ENCODE results near the gene PDIK1L.

Gene PDIK1L

DNA sequence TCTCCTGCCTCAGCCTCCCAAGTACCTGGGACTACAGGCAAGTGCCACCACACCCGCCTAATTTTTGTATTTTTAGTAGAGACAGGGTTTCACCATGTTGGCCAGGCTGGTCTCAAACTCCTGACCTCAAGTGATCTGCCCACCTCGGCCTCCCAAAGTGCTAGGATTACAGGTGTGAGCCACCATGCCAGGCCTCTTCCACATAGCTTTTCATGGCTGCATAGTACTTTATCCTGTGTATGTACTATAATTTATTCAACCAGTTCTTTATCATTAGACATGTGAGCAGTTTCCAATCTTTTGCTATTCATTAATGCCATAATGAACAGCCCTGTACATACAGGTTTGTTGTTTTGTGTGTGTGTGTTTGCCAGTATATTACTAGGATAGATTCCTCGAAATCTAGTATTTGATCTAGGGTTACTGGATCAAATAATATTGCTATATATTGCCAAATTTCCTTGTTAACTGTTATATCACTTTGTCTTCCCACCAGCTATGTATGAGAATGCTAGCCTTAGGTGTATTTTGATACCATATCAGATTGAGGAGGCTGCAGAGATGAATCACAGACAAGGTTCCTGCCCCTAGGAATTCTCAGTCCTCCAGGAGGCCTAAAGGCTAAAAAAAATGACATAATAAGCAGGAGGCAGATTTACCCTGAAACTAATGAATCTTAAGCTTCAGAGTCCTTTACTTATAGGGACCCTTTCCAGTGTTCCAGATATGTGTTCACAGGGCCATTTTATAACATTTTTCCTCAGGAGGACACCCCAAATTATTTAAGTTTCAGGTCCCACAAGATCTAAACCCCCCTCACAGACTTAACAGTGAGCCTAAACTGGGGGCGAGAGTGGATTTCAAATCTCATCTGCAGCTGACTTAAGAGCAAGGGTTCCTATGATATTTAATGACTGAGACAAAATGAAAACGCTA, 2.1 kb upstream of the PDIK1L start:
- TF ChIP-seq, protein P1, sequence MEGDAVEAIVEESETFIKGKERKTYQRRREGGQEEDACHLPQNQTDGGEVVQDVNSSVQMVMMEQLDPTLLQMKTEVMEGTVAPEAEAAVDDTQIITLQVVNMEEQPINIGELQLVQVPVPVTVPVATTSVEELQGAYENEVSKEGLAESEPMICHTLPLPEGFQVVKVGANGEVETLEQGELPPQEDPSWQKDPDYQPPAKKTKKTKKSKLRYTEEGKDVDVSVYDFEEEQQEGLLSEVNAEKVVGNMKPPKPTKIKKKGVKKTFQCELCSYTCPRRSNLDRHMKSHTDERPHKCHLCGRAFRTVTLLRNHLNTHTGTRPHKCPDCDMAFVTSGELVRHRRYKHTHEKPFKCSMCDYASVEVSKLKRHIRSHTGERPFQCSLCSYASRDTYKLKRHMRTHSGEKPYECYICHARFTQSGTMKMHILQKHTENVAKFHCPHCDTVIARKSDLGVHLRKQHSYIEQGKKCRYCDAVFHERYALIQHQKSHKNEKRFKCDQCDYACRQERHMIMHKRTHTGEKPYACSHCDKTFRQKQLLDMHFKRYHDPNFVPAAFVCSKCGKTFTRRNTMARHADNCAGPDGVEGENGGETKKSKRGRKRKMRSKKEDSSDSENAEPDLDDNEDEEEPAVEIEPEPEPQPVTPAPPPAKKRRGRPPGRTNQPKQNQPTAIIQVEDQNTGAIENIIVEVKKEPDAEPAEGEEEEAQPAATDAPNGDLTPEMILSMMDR (conservative IDR thresholded peaks at IDR 0.05; ENCODE audit: low read depth, low read length) = no peak

DNA sequence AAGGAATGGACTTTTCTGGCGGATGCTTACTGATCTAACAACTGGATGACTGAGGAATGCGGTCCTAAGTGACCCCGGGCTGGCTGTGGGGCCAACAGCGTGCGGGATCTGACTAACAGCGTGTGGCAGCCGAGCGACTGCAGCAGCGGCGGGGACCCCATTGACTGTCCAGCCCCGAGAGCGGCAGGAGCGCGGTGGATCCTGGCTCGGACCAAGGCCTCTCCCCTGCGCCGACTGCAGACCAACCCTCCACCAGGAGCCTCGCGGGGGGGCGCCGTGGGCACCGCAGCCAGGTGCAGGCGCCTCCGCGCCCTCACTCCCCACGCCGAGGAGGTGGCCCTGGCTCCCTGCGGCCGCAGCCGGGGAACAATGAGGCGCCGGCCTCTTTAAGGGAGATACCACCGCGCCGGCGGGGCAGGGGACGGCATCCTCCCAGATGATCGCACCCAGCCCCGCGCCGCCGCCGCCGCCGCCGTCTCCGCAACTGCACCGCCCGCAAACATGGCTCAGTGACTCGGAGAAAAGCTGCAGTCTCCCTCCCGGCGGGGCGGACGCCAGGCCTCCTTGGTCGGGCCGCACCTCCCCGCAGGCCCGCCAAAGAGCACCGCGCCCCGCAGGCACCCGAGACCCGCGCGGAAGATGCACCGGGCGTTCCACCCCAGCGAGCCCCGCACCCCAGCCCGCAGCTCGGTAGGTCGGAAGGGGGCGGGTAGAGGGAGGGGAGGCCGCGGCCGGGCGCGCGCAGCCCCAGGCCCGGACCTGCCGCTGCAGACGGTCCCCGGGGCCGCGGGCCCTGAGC, 694 bp upstream of the PDIK1L start:
- TF ChIP-seq, protein P1 (conservative IDR thresholded peaks at IDR 0.05; ENCODE audit: low read depth, low read length) = no peak
- no peak for DNase-seq (ENCODE audit: low read depth)
- peak overlapping the region; percentile 48 for H3K4me3 ChIP-seq (ENCODE audit: low read length)

More for the DNA sequence above, 2.1 kb upstream of the PDIK1L start:
- no peak for DNase-seq (ENCODE audit: low read depth)
- H3K4me3 ChIP-seq (ENCODE audit: low read length) = no peak overlapping the region

DNA sequence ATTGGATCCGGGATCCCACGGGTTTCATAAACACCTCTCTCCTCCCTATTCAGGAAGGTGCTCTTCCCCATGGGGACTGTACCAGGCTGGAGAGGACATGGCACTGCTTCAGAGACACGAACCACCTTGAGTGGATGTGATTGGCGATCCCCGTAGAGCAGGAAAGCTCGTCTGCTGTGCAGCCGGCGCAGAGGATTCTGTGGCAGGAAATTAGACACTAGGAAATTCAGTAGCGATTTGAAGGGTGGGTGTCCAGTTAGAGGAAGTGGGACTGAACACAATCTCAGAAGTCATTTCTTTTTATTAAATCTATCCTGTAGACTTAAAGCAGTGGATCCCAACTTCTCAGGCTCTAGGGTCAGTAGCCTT, 767 bp downstream of the PDIK1L start:
- DNase-seq (ENCODE audit: low read depth) = no peak
- TF ChIP-seq, protein P1 (conservative IDR thresholded peaks at IDR 0.05; ENCODE audit: low read depth, low read length) = no peak

DNA sequence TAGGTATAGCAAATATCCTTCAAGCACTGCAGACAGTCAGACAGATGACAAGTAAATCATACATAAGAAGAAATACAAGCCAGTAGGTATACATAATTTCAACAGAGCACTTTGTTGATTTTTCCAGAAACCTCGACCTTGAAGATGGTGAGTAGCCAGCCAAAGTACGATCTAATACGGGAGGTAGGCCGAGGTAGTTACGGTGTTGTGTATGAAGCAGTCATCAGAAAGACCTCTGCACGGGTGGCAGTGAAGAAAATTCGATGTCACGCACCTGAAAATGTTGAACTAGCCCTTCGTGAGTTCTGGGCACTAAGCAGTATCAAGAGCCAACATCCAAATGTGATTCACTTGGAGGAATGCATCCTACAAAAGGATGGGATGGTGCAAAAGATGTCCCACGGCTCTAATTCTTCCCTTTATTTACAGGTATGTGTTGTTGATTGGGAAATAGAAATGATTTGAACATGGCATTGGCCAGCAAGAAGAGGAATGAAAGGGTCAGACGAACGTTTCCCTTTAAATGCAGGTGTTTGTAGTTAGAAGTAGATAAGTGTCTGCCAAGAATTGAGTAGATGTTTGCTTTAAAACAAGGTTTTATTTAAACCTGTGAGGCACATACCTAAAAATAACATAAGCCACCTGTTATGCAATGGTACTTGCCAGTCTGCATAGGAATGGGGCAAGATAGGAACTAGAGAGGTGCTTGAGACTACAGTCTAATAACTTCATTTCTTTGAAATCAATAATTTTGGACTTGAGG, 2.7 kb downstream of the PDIK1L start:
- TF ChIP-seq, protein P1 (conservative IDR thresholded peaks at IDR 0.05; ENCODE audit: low read depth, low read length) = no peak
- DNase-seq (ENCODE audit: low read depth) = no peak
- no peak overlapping the region for H3K4me3 ChIP-seq (ENCODE audit: low read length)

More for the DNA sequence above, 767 bp downstream of the PDIK1L start:
- peak overlapping the region; percentile 96 for H3K4me3 ChIP-seq (ENCODE audit: low read length)

DNA sequence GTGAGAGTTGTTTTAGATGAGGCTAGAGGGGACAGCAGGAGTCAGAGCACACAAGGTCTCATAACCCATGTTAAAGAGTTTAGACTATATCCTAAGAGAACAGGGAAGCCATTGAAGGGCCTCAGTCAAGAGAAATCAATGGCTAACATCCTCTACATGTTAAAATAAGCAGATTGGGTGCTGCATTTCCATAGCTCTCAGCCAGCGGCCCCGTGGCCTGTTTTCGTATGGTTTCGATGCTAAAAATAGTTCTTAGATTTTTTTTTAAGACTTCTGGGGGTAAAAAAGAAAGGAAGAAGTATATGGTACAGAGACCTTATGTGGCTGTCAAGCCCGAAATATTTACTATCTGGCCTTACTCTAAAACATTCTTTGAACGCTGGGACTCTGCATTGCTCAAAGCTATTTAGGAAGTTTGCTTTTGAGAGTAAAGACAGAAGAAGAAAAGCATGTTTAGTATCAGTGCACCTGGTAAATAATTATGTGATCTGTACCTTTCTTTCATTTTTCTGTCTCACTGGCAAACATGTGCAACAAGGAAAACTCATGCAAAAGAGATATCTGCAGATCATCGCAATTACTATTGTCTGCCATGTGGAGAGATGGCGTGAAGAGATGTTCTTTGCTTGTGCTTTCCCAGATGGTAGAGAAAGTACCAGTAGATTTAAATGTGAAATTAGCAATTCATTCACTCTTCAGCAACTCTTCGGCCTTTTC, 8.4 kb downstream of the PDIK1L start:
- TF ChIP-seq, protein P1 (conservative IDR thresholded peaks at IDR 0.05; ENCODE audit: low read depth, low read length) = no peak
- H3K4me3 ChIP-seq (ENCODE audit: low read length) = no peak overlapping the region
- DNase-seq (ENCODE audit: low read depth) = no peak

Data from retinal pigment epithelial cell (primary cell).